ENCODE data around the gene RHOF.

Gene RHOF

DNA sequence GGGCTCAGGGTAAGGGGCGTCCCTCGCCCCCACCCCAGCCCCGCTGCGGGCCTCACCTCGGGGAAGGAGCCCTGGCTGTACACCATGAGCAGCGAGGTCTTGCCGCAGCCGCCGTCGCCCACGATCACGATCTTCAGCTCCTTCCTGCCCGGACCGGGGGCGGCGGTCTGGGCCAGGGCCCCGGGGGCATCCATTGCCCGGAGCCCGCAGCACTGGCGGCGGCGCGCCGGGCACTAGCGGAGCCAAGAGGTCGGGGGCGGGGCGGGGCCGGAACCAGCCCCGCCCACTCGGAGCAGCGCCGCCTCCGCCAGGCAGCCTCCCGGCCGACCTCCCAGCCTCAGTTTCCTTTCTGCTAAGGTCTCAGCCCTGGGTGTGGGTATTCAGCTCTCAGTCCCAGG is at the start of gene RHOF:
RHOF (minus strand) TSS at position 249 of the 398 bp plus-strand sequence; CDS start at position 194, 55 bp downstream.
- Histone ChIP-seq H3K4me1 (ENCODE audit: control insufficient read depth in 5 of 5, insufficient read depth in 5 of 5, low read length in 5 of 5) (peaks cover 10 to 78% (median 71%) of the 10 kb centered on the region in 5 donors), H3K4me3 (ENCODE audit: low read depth in 1 of 5, low read length in 5 of 5) (peak within 1 kb of the TSS; percentile 50 to 68 (median 59)), H3K27me3 (ENCODE audit: control insufficient read depth in 5 of 5, insufficient read depth in 4 of 5, low read length in 5 of 5) (no peaks in the 10 kb centered on the region), H3K9me3 (ENCODE audit: control insufficient read depth in 5 of 5, low read length in 5 of 5) (no peaks in the 10 kb centered on the region), H3K9ac (ENCODE audit: low read length in 5 of 5) (peak within 1 kb of the TSS in 4 of 5 donors; percentile 43 to 76 (median 64)), H3K27ac (ENCODE audit: low read depth, low read length) (peak within 1 kb of the TSS; percentile 100), H3K36me3 (ENCODE audit: control insufficient read depth in 5 of 5, insufficient read depth in 5 of 5, low read length in 5 of 5) (peaks cover 0 to 14% (median 11%) of the 10 kb centered on the region in 5 donors)

- H3K36me3 ChIP-seq (ENCODE audit: control insufficient read depth in 5 of 5, insufficient read depth in 5 of 5, low read length in 5 of 5): no peaks in the 10 kb centered on the region
- no peaks in the 10 kb centered on the region for H3K9me3 ChIP-seq (ENCODE audit: control insufficient read depth in 5 of 5, low read length in 5 of 5)
- peak overlapping the region; percentile 86 to 94 (median 87) for H3K4me3 ChIP-seq (ENCODE audit: low read depth in 1 of 5, low read length in 5 of 5)
- H3K27ac ChIP-seq (ENCODE audit: low read depth, low read length): no peak overlapping the region
- H3K27me3 ChIP-seq (ENCODE audit: control insufficient read depth in 5 of 5, insufficient read depth in 4 of 5, low read length in 5 of 5): no peaks in the 10 kb centered on the region
- peak overlapping the region in 4 of 5 donors; percentile 68 to 82 (median 74) for H3K9ac ChIP-seq (ENCODE audit: low read length in 5 of 5)
- H3K4me1 ChIP-seq (ENCODE audit: control insufficient read depth in 5 of 5, insufficient read depth in 5 of 5, low read length in 5 of 5): peaks cover 0 to 14% (median 13%) of the 10 kb centered on the region in 5 donors
Measured at GRCh38 chr12:121839993-121840761, 46.7 kb upstream of the RHOF start.

DNA sequence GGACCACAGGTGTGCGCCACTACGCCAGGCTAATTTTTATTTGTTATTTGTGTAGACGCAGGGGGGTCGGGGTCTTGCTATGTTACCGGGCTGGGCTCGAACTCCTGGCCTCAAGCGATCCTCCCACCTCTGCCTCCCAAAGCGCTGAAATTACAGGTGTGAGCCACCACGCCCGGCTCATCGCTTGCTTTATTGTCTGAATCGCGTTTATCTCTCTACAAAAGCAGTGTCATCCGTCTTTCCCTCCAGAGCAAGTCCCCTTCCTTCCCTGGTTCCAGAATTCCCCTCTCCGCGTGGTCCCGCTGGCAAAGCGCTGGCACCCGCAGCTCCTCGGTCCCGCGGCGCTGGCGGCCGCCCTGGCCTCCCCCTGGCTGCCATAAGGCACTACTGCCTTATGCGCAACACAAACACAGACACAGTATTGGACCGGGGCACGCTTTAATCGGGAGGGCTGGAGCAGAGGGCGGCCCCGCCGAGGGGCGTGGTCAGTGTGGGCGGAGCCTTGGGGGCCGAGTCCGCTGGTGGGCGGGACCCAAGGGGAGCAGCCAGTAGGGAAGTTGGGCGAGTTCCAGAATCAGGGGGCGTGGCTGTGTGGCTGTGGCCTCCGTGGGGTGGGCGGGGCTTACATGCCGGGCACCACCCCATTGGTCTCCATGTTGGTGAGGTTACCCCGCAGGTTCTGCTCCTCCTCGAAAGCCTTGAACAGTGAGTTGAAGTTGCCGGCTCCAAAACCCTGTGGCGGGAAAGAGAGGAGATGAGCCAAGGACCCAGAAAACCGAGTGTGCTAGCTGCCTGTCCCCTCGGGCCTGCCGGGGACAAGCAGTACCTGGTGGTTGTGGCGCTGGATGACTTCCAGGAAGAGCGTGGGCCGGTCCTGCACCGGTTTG is 45.9 kb upstream of the RHOF start:
- H3K4me3 ChIP-seq (ENCODE audit: low read depth in 1 of 5, low read length in 5 of 5): peak overlapping the region; percentile 86 to 94 (median 87)
- H3K36me3 ChIP-seq (ENCODE audit: control insufficient read depth in 5 of 5, insufficient read depth in 5 of 5, low read length in 5 of 5): no peaks in the 10 kb centered on the region
- H3K9ac ChIP-seq (ENCODE audit: low read length in 5 of 5): peak overlapping the region in 4 of 5 donors; percentile 68 to 82 (median 78)
- peaks cover 0 to 14% (median 13%) of the 10 kb centered on the region in 5 donors for H3K4me1 ChIP-seq (ENCODE audit: control insufficient read depth in 5 of 5, insufficient read depth in 5 of 5, low read length in 5 of 5)
- H3K9me3 ChIP-seq (ENCODE audit: control insufficient read depth in 5 of 5, low read length in 5 of 5): no peaks in the 10 kb centered on the region
- no peak overlapping the region for H3K27ac ChIP-seq (ENCODE audit: low read depth, low read length)
- no peaks in the 10 kb centered on the region for H3K27me3 ChIP-seq (ENCODE audit: control insufficient read depth in 5 of 5, insufficient read depth in 4 of 5, low read length in 5 of 5)

DNA sequence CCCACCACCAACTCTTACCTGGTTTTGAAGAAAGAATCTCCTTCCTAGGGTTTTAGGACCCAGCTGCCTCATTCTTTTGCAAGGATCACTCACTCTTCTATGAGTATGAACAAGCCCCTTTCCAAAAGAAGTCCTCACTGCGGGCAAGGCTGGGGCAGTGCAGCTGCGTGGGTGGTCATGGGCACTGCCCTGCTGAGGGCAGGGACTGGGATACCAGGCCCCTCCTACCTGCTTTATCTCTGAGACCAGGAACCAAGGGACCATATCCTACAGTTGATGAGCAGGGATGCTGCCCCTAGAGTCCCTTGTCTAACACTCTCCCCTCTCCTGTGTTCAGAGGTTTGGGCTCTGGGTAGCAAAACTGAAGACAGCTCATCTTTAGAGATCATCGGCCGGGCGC is 44.6 kb upstream of the RHOF start:
- H3K9ac ChIP-seq (ENCODE audit: low read length in 5 of 5): no peak overlapping the region
- H3K27ac ChIP-seq (ENCODE audit: low read depth, low read length): no peak overlapping the region
- H3K9me3 ChIP-seq (ENCODE audit: control insufficient read depth in 5 of 5, low read length in 5 of 5): no peaks in the 10 kb centered on the region
- no peaks in the 10 kb centered on the region for H3K27me3 ChIP-seq (ENCODE audit: control insufficient read depth in 5 of 5, insufficient read depth in 4 of 5, low read length in 5 of 5)
- H3K36me3 ChIP-seq (ENCODE audit: control insufficient read depth in 5 of 5, insufficient read depth in 5 of 5, low read length in 5 of 5): no peaks in the 10 kb centered on the region
- no peak overlapping the region for H3K4me3 ChIP-seq (ENCODE audit: low read depth in 1 of 5, low read length in 5 of 5)
- H3K4me1 ChIP-seq (ENCODE audit: control insufficient read depth in 5 of 5, insufficient read depth in 5 of 5, low read length in 5 of 5): peaks cover 0 to 14% (median 13%) of the 10 kb centered on the region in 5 donors

GRCh38 chr12:121837680-121838079 is 44.2 kb upstream of the RHOF start:
- Histone ChIP-seq H3K9ac (ENCODE audit: low read length in 5 of 5) (no peak overlapping the region), H3K36me3 (ENCODE audit: control insufficient read depth in 5 of 5, insufficient read depth in 5 of 5, low read length in 5 of 5) (no peaks in the 10 kb centered on the region), H3K4me3 (ENCODE audit: low read depth in 1 of 5, low read length in 5 of 5) (no peak overlapping the region), H3K9me3 (ENCODE audit: control insufficient read depth in 5 of 5, low read length in 5 of 5) (no peaks in the 10 kb centered on the region), H3K27me3 (ENCODE audit: control insufficient read depth in 5 of 5, insufficient read depth in 4 of 5, low read length in 5 of 5) (no peaks in the 10 kb centered on the region), H3K27ac (ENCODE audit: low read depth, low read length) (no peak overlapping the region), H3K4me1 (ENCODE audit: control insufficient read depth in 5 of 5, insufficient read depth in 5 of 5, low read length in 5 of 5) (peaks cover 0 to 14% (median 13%) of the 10 kb centered on the region in 5 donors)

DNA sequence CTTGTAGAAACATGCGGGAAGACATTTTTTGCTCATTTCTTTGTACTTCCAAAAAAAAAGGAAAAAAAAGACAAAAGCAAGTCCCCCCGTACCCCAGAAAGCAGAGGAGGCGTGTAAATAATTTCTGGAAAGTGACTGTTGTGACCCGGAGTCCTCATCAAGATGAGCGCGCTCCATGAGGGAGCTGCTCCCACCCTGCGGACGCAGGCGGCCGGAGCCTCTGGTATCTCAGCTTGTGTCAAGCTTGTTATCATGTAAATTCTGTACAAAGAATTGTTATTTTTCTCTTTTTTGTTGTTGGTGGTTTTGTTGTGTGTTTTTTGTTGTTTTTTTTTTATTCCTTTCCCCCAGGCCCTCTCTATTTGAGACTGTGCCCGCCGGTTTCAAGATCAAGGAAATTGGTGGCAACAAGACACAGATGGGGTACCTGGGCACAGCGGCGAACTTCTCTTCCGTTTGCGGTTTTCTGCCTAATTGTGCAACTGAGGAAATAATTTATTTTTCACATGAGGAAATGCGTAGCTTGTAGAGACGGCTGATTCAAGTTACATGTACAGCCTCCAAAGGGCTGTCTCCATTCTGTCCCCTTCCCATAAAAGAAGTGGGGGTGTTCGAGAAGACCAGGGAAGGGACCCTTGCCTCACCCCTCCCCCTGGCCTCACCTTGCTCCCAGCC is 38.2 kb upstream of the RHOF start:
- H3K9ac ChIP-seq (ENCODE audit: low read length in 5 of 5): no peak overlapping the region
- H3K27ac ChIP-seq (ENCODE audit: low read depth, low read length): no peak overlapping the region
- H3K36me3 ChIP-seq (ENCODE audit: control insufficient read depth in 5 of 5, insufficient read depth in 5 of 5, low read length in 5 of 5): peaks cover 0 to 54% (median 53%) of the 10 kb centered on the region in 5 donors

DNA sequence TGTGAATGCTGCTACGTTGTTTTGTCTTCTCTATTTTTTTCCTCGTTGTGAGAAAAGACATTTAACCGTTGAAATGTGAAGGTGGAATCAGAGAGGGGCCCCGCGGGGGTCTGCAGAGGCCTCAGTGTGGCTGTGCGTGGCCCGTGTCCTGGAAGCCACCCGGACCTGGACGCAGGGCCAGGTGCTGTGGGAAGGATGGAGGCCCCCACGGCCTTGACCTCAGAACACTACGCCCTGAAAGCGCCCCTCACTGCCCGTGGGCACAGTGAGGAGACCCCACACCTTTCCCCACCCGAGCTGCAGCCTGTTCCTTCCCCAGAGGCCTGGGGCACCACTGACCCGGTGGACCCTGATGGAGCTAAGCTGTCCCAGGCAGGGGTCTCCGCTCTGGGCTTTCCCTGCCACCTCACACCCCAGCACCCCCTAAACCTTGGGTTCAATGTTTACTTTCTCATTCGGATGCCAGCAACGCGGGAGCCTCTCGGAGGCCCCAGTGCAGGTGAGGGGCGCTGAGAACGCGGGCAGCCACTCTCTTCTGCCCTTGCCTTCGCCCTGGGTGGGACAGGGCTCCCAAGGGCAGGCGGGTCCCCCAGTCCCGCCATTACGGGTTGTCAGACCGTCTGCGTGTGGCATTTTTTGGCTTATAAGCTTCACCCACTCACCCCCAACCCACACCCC is 37.2 kb upstream of the RHOF start:
- Histone ChIP-seq H3K27ac (ENCODE audit: low read depth, low read length) (no peak overlapping the region), H3K9me3 (ENCODE audit: control insufficient read depth in 5 of 5, low read length in 5 of 5) (no peaks in the 10 kb centered on the region), H3K9ac (ENCODE audit: low read length in 5 of 5) (no peak overlapping the region), H3K27me3 (ENCODE audit: control insufficient read depth in 5 of 5, insufficient read depth in 4 of 5, low read length in 5 of 5) (no peaks in the 10 kb centered on the region), H3K4me1 (ENCODE audit: control insufficient read depth in 5 of 5, insufficient read depth in 5 of 5, low read length in 5 of 5) (peaks cover 0 to 2% (median 0%) of the 10 kb centered on the region in 5 donors), H3K4me3 (ENCODE audit: low read depth in 1 of 5, low read length in 5 of 5) (no peak overlapping the region), H3K36me3 (ENCODE audit: control insufficient read depth in 5 of 5, insufficient read depth in 5 of 5, low read length in 5 of 5) (peaks cover 0 to 60% (median 57%) of the 10 kb centered on the region in 5 donors)

More for the DNA sequence above, 38.2 kb upstream of the RHOF start:
- H3K27me3 ChIP-seq (ENCODE audit: control insufficient read depth in 5 of 5, insufficient read depth in 4 of 5, low read length in 5 of 5): no peaks in the 10 kb centered on the region
- H3K4me1 ChIP-seq (ENCODE audit: control insufficient read depth in 5 of 5, insufficient read depth in 5 of 5, low read length in 5 of 5): no peaks in the 10 kb centered on the region
- no peaks in the 10 kb centered on the region for H3K9me3 ChIP-seq (ENCODE audit: control insufficient read depth in 5 of 5, low read length in 5 of 5)
- H3K4me3 ChIP-seq (ENCODE audit: low read depth in 1 of 5, low read length in 5 of 5): no peak overlapping the region

- H3K4me3 ChIP-seq (ENCODE audit: low read depth in 1 of 5, low read length in 5 of 5): no peak overlapping the region
- no peaks in the 10 kb centered on the region for H3K9me3 ChIP-seq (ENCODE audit: control insufficient read depth in 5 of 5, low read length in 5 of 5)
- H3K27ac ChIP-seq (ENCODE audit: low read depth, low read length): no peak overlapping the region
- H3K36me3 ChIP-seq (ENCODE audit: control insufficient read depth in 5 of 5, insufficient read depth in 5 of 5, low read length in 5 of 5): peaks cover 0 to 61% (median 57%) of the 10 kb centered on the region in 5 donors
- no peak overlapping the region for H3K9ac ChIP-seq (ENCODE audit: low read length in 5 of 5)
- H3K4me1 ChIP-seq (ENCODE audit: control insufficient read depth in 5 of 5, insufficient read depth in 5 of 5, low read length in 5 of 5): peaks cover 0 to 7% (median 3%) of the 10 kb centered on the region in 5 donors
- H3K27me3 ChIP-seq (ENCODE audit: control insufficient read depth in 5 of 5, insufficient read depth in 4 of 5, low read length in 5 of 5): no peaks in the 10 kb centered on the region
Measured at GRCh38 chr12:121830134-121830533, 36.6 kb upstream of the RHOF start.

DNA sequence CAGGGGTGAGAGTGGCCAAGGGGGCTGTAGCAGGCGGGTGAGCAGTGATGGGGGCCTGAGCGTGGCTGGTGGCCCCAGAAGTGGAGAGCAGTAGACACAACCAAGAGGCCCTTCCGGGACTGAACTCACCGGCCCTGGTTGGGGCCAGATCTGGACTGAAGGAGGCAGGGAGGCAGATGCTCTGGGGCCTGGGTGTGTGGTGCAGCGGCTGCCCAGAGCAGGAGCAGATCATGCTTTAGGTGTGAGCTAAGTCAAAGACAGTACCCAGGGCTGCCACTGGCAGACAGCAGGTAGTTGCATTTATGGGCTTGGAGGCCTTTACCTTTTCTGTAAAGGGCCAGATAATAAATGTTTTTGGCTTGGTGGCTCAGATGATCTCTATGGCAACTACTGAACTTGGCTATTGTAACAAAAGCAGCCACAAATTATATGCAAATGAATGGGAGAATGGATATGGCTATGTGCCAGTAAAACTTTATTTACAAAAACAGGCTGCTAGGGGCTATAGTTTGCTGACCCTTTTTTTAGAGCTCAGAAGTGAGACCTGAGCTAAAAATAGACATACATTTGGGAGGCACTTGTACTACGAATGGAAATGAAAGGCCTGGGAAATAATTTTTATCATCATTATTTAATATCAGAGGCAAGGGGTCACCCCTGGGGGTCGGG is 35.9 kb upstream of the RHOF start:
- no peaks in the 10 kb centered on the region for H3K27me3 ChIP-seq (ENCODE audit: control insufficient read depth in 5 of 5, insufficient read depth in 4 of 5, low read length in 5 of 5)
- H3K36me3 ChIP-seq (ENCODE audit: control insufficient read depth in 5 of 5, insufficient read depth in 5 of 5, low read length in 5 of 5): peaks cover 0 to 67% (median 57%) of the 10 kb centered on the region in 5 donors
- no peaks in the 10 kb centered on the region for H3K9me3 ChIP-seq (ENCODE audit: control insufficient read depth in 5 of 5, low read length in 5 of 5)
- H3K4me1 ChIP-seq (ENCODE audit: control insufficient read depth in 5 of 5, insufficient read depth in 5 of 5, low read length in 5 of 5): peaks cover 0 to 7% (median 3%) of the 10 kb centered on the region in 5 donors
- H3K27ac ChIP-seq (ENCODE audit: low read depth, low read length): no peak overlapping the region
- H3K9ac ChIP-seq (ENCODE audit: low read length in 5 of 5): no peak overlapping the region
- no peak overlapping the region for H3K4me3 ChIP-seq (ENCODE audit: low read depth in 1 of 5, low read length in 5 of 5)

Data from subcutaneous abdominal adipose tissue (tissue), 5 donors.